GM23338 (cell line): Measurements from ENCODE around the gene RAB4A. TPM values are rescaled to one million over a fixed set of nuclear protein-coding genes. Genes with fewer than 3 reads are reported as not detected.

Experiments
- ATAC-seq: fragments of 200-7000 bp; cut with Tn5 transposase; 3 replicates; pipeline ENCODE4 v1.9.1; 2020
- DNase-seq: peaks from one replicate; pipeline ENCODE4 v3.0.0-alpha.2; 2015; ENCODE audit warnings: low spot score
- H2AFZ ChIP-seq: fragments of 200-600 bp; sonication (generic); 2 replicates; pipeline ENCODE4 v1.8.0; 2016; ENCODE audit warnings: antibody characterized with exemption, mild to moderate bottlenecking, moderate library complexity
- H3F3A ChIP-seq: fragments of 200-600 bp; sonication (generic); replicated peaks from 2 replicates; pipeline ENCODE4 v1.8.0; 2017; ENCODE audit warnings: antibody characterized with exemption, mixed run types, low read depth
- H3K27ac ChIP-seq: fragments of 200-600 bp; sonication (generic); 2 replicates; pipeline ENCODE4 v1.6.1; 2016; ENCODE audit warnings: low read depth
- H3K27me3 ChIP-seq: fragments of 200-600 bp; sonication (generic); 2 replicates; pipeline ENCODE4 v1.8.0; 2016; ENCODE audit warnings: mild to moderate bottlenecking, mixed run types, moderate library complexity; ENCODE audit not compliant: insufficient read depth
- H3K36me3 ChIP-seq: fragments of 200-600 bp; sonication (generic); 2 replicates; pipeline ENCODE4 v1.8.0; 2016; ENCODE audit warnings: mild to moderate bottlenecking; ENCODE audit not compliant: insufficient read depth
- H3K4me1 ChIP-seq: fragments of 200-600 bp; sonication (generic); 2 replicates; pipeline ENCODE4 v1.8.0; 2016; ENCODE audit warnings: mild to moderate bottlenecking, moderate library complexity; ENCODE audit not compliant: insufficient read depth
- H3K4me2 ChIP-seq: fragments of 200-600 bp; sonication (generic); 2 replicates; pipeline ENCODE4 v1.7.1; 2017; ENCODE audit warnings: mixed run types
- H3K4me3 ChIP-seq: fragments of 200-600 bp; sonication (generic); 2 replicates; pipeline ENCODE4 v1.6.1; 2016; ENCODE audit warnings: mixed run types
- H3K79me2 ChIP-seq: fragments of 200-600 bp; sonication (generic); replicated peaks from 2 replicates; pipeline ENCODE4 v1.8.0; 2017; ENCODE audit warnings: mild to moderate bottlenecking; ENCODE audit not compliant: insufficient read depth
- H3K9me2 ChIP-seq: fragments of 200-600 bp; sonication (generic); 2 replicates; pipeline ENCODE4 v1.8.0; 2017; ENCODE audit not compliant: insufficient read depth
- H4K20me1 ChIP-seq: fragments of 200-600 bp; sonication (generic); replicated peaks from 2 replicates; pipeline ENCODE4 v1.8.0; 2017; ENCODE audit warnings: mild to moderate bottlenecking; ENCODE audit not compliant: insufficient read depth
- H3K27ac Mint-ChIP-seq: 2 replicates; pipeline ENCODE4 v1.8.0; 2020; ENCODE audit warnings: inconsistent platforms, mild to moderate bottlenecking, moderate library complexity, mixed read lengths
- H3K27me3 Mint-ChIP-seq: 3 replicates; pipeline ENCODE4 v1.8.0; 2022; ENCODE audit warnings: low read depth, mild to moderate bottlenecking, moderate library complexity, mixed read lengths, inconsistent platforms; ENCODE audit not compliant: insufficient read depth, poor library complexity
- H3K36me3 Mint-ChIP-seq: 3 replicates; pipeline ENCODE4 v1.8.0; 2021; ENCODE audit warnings: low read depth, mild to moderate bottlenecking, inconsistent platforms, moderate library complexity, mixed read lengths
- H3K4me1 Mint-ChIP-seq: 3 replicates; pipeline ENCODE4 v1.8.0; 2020; ENCODE audit warnings: mild to moderate bottlenecking, inconsistent platforms, mixed read lengths
- H3K4me3 Mint-ChIP-seq: 3 replicates; pipeline ENCODE4 v1.8.0; 2021; ENCODE audit warnings: moderate library complexity, mild to moderate bottlenecking, inconsistent platforms, mixed read lengths
- H3K9me3 Mint-ChIP-seq: 3 replicates; pipeline ENCODE4 v1.8.0; 2020; ENCODE audit warnings: moderate library complexity, mild to moderate bottlenecking, inconsistent platforms, mixed read lengths
- CREB1 ChIP-seq: fragments of 250-450 bp; sonication (Bioruptor Pico); IDR thresholded peaks from 2 replicates; pipeline ENCODE4 v1.5.0; 2020; ENCODE audit warnings: low read depth, mild to moderate bottlenecking, moderate library complexity
- ETS1 ChIP-seq: IDR thresholded peaks from 2 replicates; pipeline ENCODE4 v1.6.1; 2016; ENCODE audit warnings: antibody characterized with exemption
- EZH2phosphoT487 ChIP-seq: fragments of 200-600 bp; sonication (generic); IDR thresholded peaks from one replicate; pipeline ENCODE4 v1.8.1; 2018; ENCODE audit warnings: antibody characterized with exemption; ENCODE audit not compliant: unreplicated experiment
- JUNB ChIP-seq: IDR thresholded peaks from one replicate; pipeline ENCODE4 v1.6.1; 2016; ENCODE audit warnings: antibody characterized with exemption; ENCODE audit not compliant: unreplicated experiment
- NANOG ChIP-seq: IDR thresholded peaks from 2 replicates; pipeline ENCODE4 v1.6.1; 2016; ENCODE audit warnings: antibody characterized with exemption, borderline replicate concordance
- POLR2AphosphoS5 ChIP-seq: IDR thresholded peaks from 2 replicates; pipeline ENCODE4 v1.6.1; 2016; ENCODE audit warnings: antibody characterized with exemption, low read depth
- REST ChIP-seq: IDR thresholded peaks from one replicate; pipeline ENCODE4 v1.6.1; 2018; ENCODE audit warnings: antibody characterized with exemption; ENCODE audit not compliant: unreplicated experiment
- STAT1 ChIP-seq: IDR thresholded peaks from one replicate; pipeline ENCODE4 v1.6.1; 2016; ENCODE audit warnings: antibody characterized with exemption; ENCODE audit not compliant: unreplicated experiment
- ZNF114 ChIP-seq: fragments of 250-450 bp; sonication (Bioruptor Pico); IDR thresholded peaks from 2 replicates; pipeline ENCODE4 v1.5.0; 2020; ENCODE audit warnings: mild to moderate bottlenecking, moderate library complexity
- ZNF331 ChIP-seq: fragments of 250-450 bp; sonication (Bioruptor Pico); IDR thresholded peaks from 2 replicates; pipeline ENCODE4 v1.5.0; 2020; ENCODE audit warnings: low read depth, mild to moderate bottlenecking, moderate library complexity
- ZNF462 ChIP-seq: fragments of 250-450 bp; sonication (Bioruptor Pico); IDR thresholded peaks from 2 replicates; pipeline ENCODE4 v1.5.0; 2020; ENCODE audit warnings: mild to moderate bottlenecking, moderate library complexity
- polyA plus RNA-seq: library from polyadenylated mRNA; unstranded; fragments of >200 nt; fragmentation: Nextera tagmentation; extraction: Ambion mirVana; gene quantifications from 2 replicates; pipeline ENCODE4 v1.2.1, GENCODE V29; 2016
- total RNA-seq: library from RNA; depleted of rRNA; stranded (reverse); fragments of >200 nt; shearing (Covaris generic); gene quantifications from 2 replicates; pipeline ENCODE4 v1.2.3, GENCODE V29; 2014
- TF ChIP-seq, protein P1 (sequence below), 2 experiments: fragments of 200-600 bp in 1 of 2; sonication (generic) in 1 of 2; conservative IDR thresholded peaks; 2 replicates each; pipeline versions ENCODE4 v1.5.1 to v1.6.1; 2016 to 2017; ENCODE audit warnings: antibody characterized with exemption in 2 of 2, low read depth in 2 of 2, mild to moderate bottlenecking in 2 of 2, moderate library complexity in 1 of 2

Gene RAB4A
- total and polyA plus RNA-seq, 2 experiments from 2014 or later = 37.5 to 50.8 TPM

DNA sequence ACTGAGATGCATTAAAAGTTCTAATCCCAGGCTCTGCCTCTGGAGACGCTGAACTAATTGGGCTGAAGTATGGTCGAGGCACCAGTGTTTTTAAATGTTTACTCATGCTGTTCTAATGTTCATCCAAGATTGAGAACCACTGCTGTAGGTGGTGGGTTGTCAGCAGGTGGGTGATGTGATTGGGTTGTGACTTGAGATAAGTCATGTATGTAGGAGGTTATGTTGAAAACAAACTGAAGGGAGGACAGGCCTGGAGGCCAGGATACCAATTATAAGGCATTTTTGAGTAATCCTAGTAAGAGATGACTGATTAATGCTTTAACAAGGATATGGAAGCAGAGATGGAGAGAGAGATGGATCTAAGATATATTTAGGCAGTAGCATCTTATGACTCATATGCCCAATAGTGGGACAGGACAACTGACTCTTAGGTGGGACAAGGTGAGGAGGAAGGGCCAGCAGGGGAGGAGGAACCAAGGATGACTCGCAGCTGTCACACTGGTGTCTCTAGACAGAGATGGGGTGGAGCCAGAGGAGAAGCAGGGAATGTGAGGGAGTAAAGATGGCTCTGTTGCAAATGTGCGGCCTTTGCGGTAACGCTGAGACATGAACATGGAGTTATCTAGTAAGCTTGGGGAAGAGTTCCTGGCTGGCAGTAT lies 29.3 kb downstream of the RAB4A start (continued):
- TF ChIP-seq REST (no peak), CREB1 (no peak)

DNA sequence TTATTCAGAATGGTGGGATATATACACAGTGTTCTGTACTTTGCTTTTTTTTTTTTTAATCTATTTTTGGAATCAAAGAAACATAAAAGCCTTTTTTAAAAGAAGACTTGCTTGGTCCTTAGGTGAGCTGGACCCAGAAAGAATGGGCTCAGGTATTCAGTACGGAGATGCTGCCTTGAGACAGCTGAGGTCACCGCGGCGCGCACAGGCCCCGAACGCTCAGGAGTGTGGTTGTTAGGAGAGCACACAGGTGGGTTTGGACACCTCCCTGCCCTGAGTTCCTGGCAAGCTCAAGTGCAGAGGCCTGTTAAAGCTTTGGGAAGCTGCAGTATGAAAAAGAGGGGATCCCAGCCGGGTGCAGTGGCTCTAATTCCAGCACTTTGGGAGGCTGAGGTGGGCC lies 31.8 kb downstream of the RAB4A start:
- no peaks in the 10 kb centered on the region for H3F3A ChIP-seq
- H4K20me1 ChIP-seq = no peaks in the 10 kb centered on the region
- no peak overlapping the region for H3K4me2 ChIP-seq
- H3K36me3 ChIP-seq = 0 out of 2 replicates have a peak, but pooled peaks cover 19% of the 10 kb centered on the region
- Mint-ChIP-seq H3K36me3 (peaks cover 13% of the 10 kb centered on the region), H3K27ac (no peak overlapping the region), H3K9me3 (no peaks in the 10 kb centered on the region), H3K4me1 (peaks cover 7% of the 10 kb centered on the region; the same call in 2 of the 3 replicates), H3K4me3 (no peak overlapping the region), H3K27me3 (no peaks in the 10 kb centered on the region)
- H3K9me2 ChIP-seq = no peaks in the 10 kb centered on the region
- DNase-seq = no peak
- TF ChIP-seq ETS1 (no peak), JUNB (no peak), EZH2phosphoT487 (no peak), POLR2AphosphoS5 (no peak), ZNF331 (no peak), NANOG (no peak), STAT1 (no peak), ZNF462 (CRISPR knock-in tag) (no peak), ZNF114 (CRISPR knock-in tag) (no peak)
- TF ChIP-seq, protein P1, sequence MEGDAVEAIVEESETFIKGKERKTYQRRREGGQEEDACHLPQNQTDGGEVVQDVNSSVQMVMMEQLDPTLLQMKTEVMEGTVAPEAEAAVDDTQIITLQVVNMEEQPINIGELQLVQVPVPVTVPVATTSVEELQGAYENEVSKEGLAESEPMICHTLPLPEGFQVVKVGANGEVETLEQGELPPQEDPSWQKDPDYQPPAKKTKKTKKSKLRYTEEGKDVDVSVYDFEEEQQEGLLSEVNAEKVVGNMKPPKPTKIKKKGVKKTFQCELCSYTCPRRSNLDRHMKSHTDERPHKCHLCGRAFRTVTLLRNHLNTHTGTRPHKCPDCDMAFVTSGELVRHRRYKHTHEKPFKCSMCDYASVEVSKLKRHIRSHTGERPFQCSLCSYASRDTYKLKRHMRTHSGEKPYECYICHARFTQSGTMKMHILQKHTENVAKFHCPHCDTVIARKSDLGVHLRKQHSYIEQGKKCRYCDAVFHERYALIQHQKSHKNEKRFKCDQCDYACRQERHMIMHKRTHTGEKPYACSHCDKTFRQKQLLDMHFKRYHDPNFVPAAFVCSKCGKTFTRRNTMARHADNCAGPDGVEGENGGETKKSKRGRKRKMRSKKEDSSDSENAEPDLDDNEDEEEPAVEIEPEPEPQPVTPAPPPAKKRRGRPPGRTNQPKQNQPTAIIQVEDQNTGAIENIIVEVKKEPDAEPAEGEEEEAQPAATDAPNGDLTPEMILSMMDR (conservative IDR thresholded peaks at IDR 0.05; ENCODE audit: low read depth in 2 of 2) = no peak
- H3K4me1 ChIP-seq = no peaks in the 10 kb centered on the region
- H3K79me2 ChIP-seq = no peaks in the 10 kb centered on the region
- H3K4me3 ChIP-seq = no peak overlapping the region
- ATAC-seq = no peak
- H3K27ac ChIP-seq = no peak overlapping the region
- H3K27me3 ChIP-seq = no peaks in the 10 kb centered on the region
- no peak overlapping the region for H2AFZ ChIP-seq
